A673 (cell line): ENCODE data around the gene HMCN2. TPM values are rescaled to one million over a fixed set of nuclear protein-coding genes. Genes with fewer than 3 reads are reported as not detected.

ENCODE experiments used
- BruUV-seq: library from RNA; stranded (reverse); fragments of 400-500 nt; replicated peaks from 2 replicates; lab custom pipeline; 2021; lab: Mats Ljungman, UMichigan
- CTCF ChIA-PET: fragments of 300-600 bp; sonication (Branson Sonifier 250); formaldehyde crosslinking; loops from one replicate; lab custom pipeline; 2022; ENCODE audit warnings: antibody characterized with exemption; lab: Charles Lee
- POLR2A ChIA-PET: fragments of 300-600 bp; sonication (Branson Sonifier 250); formaldehyde crosslinking; loops from one replicate; lab custom pipeline; 2022; ENCODE audit warnings: antibody characterized with exemption; ENCODE audit not compliant: low non-redundant PET; lab: Charles Lee
- DNase-seq: peaks from one replicate; pipeline ENCODE4 v3.0.0-alpha.2; 2015; ENCODE audit warnings: low spot score
- H3K27ac ChIP-seq: fragments of 200-600 bp; sonication (generic); 2 replicates; pipeline ENCODE4 v1.5.1; 2016; ENCODE audit warnings: mixed run types, low read depth, mild to moderate bottlenecking, mixed read lengths, antibody characterized with exemption, low read length; ENCODE audit not compliant: poor library complexity, severe bottlenecking
- H3K27me3 ChIP-seq: fragments of 200-600 bp; sonication (generic); replicated peaks from 2 replicates; pipeline ENCODE4 v1.6.1; 2017; ENCODE audit warnings: mixed run types, low read depth, mild to moderate bottlenecking, mixed read lengths, antibody characterized with exemption, low read length; ENCODE audit not compliant: insufficient read depth, poor library complexity
- H3K36me3 ChIP-seq: fragments of 200-600 bp; sonication (generic); 2 replicates; pipeline ENCODE4 v1.6.1; 2016; ENCODE audit warnings: mixed run types, mild to moderate bottlenecking, mixed read lengths, antibody characterized with exemption, low read length; ENCODE audit not compliant: insufficient read depth, poor library complexity, severe bottlenecking
- H3K4me1 ChIP-seq: fragments of 200-600 bp; sonication (generic); 2 replicates; pipeline ENCODE4 v1.6.1; 2017; ENCODE audit warnings: mixed run types, mild to moderate bottlenecking, mixed read lengths, antibody characterized with exemption, low read length; ENCODE audit not compliant: insufficient read depth, poor library complexity, severe bottlenecking
- H3K4me3 ChIP-seq: fragments of 200-600 bp; sonication (generic); 2 replicates; pipeline ENCODE4 v1.5.1; 2016; ENCODE audit warnings: low read depth, mixed run types, mild to moderate bottlenecking, mixed read lengths, low read length; ENCODE audit not compliant: poor library complexity, severe bottlenecking
- H3K9me3 ChIP-seq: fragments of 200-600 bp; sonication (generic); 2 replicates; pipeline ENCODE4 v1.6.1; 2016; ENCODE audit warnings: mixed run types, low read depth, mild to moderate bottlenecking, mixed read lengths, antibody characterized with exemption, low read length; ENCODE audit not compliant: poor library complexity, severe bottlenecking
- EZH2 ChIP-seq: fragments of 200-600 bp; sonication (generic); IDR thresholded peaks from 2 replicates; pipeline ENCODE4 v1.6.1; 2017; ENCODE audit warnings: borderline replicate concordance, low read depth, mild to moderate bottlenecking, mixed read lengths, antibody characterized with exemption, low read length; ENCODE audit not compliant: poor library complexity, severe bottlenecking
- intact Hi-C: fragments of 100-400 bp; cut with micrococcal nuclease; formaldehyde crosslinking; loops from one replicate; pipeline ENCODE4 v1.10.0; 2022; ENCODE audit not compliant: unreplicated experiment
- total RNA-seq: library from RNA; stranded (reverse); gene quantifications from 2 replicates; pipeline ENCODE4 v1.2.3, GENCODE V29; 2021
- TF ChIP-seq, protein P1 (sequence below): fragments of 300-800, 200-600 bp; sonication (generic); conservative IDR thresholded peaks from 2 replicates; pipeline ENCODE4 v1.5.1; 2017; ENCODE audit warnings: low read depth, mild to moderate bottlenecking, antibody characterized with exemption, low read length, moderate library complexity, mixed read lengths

The HMCN2 gene
- total RNA-seq, 1 experiment from 2014 or later, result 0.28 TPM

DNA sequence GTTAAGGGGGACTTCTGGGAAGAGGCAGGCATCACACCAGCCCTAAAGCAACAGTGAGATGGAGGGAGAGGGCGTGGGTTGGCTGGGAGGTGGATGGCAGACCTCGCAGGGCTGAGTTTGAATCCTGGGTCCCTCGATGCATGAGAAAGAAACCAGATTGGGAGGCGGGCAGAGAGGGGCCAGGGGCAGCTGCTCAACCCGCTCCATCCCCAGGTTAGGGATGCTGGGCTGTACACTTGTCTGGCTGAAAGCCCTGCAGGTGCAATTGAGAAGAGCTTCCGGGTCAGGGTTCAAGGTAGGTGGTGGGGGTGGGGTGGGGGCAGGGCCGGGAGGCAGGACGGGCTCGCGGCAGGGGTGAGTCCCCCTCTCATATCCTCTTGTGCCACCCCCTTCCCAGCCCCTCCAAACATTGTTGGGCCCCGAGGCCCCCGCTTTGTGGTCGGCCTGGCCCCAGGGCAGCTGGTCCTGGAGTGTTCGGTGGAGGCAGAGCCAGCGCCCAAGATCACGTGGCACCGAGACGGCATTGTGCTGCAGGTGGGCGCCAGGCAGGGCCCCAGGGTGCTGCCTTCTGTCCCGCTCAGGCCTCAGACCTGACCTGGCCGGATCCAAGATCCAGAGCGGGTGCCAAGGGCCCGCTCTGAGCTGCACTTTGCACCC is 129.4 kb downstream of the HMCN2 start:
- Histone ChIP-seq H3K4me3 (no peak overlapping the region), H3K27ac (no peak overlapping the region), H3K36me3 (no peaks in the 10 kb centered on the region), H3K27me3 (no peaks in the 10 kb centered on the region), H3K9me3 (no peaks in the 10 kb centered on the region), H3K4me1 (no peaks in the 10 kb centered on the region)
- intact Hi-C loops, result no loop called here
- POLR2A ChIA-PET, result no interaction called here
- CTCF ChIA-PET, result interaction anchor here (0.5 kb wide), 1 partner anchor 578 kb away, joined by 11 read pairs; no protein-coding TSS in a partner anchor
- BruUV-seq, result no TSS peak
- TF ChIP-seq, protein P1, sequence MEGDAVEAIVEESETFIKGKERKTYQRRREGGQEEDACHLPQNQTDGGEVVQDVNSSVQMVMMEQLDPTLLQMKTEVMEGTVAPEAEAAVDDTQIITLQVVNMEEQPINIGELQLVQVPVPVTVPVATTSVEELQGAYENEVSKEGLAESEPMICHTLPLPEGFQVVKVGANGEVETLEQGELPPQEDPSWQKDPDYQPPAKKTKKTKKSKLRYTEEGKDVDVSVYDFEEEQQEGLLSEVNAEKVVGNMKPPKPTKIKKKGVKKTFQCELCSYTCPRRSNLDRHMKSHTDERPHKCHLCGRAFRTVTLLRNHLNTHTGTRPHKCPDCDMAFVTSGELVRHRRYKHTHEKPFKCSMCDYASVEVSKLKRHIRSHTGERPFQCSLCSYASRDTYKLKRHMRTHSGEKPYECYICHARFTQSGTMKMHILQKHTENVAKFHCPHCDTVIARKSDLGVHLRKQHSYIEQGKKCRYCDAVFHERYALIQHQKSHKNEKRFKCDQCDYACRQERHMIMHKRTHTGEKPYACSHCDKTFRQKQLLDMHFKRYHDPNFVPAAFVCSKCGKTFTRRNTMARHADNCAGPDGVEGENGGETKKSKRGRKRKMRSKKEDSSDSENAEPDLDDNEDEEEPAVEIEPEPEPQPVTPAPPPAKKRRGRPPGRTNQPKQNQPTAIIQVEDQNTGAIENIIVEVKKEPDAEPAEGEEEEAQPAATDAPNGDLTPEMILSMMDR, result no peak
- TF ChIP-seq EZH2, result no peak
- DNase-seq, result no peak

GRCh38 chr9:130395810-130396435 is 130.4 kb downstream of the HMCN2 start:
- BruUV-seq, result no TSS peak
- Histone ChIP-seq H3K4me3 (no peak overlapping the region), H3K27me3 (no peaks in the 10 kb centered on the region), H3K27ac (no peak overlapping the region), H3K9me3 (no peaks in the 10 kb centered on the region), H3K4me1 (no peaks in the 10 kb centered on the region), H3K36me3 (no peaks in the 10 kb centered on the region)
- TF ChIP-seq EZH2, result no peak
- TF ChIP-seq, protein P1, result no peak
- intact Hi-C loops, result no loop called here
- DNase-seq, result no peak
- CTCF ChIA-PET, result interaction anchor here (0.5 kb wide), 1 partner anchor 579 kb away, joined by 11 read pairs; no protein-coding TSS in a partner anchor
- POLR2A ChIA-PET, result no interaction called here

- no TSS peak for BruUV-seq
- intact Hi-C loops, result no loop called here
- ChIA-PET POLR2A (no interaction called here), CTCF (no interaction called here)
- DNase-seq, result no peak
- H3K27me3 ChIP-seq, result no peaks in the 10 kb centered on the region
- H3K4me1 ChIP-seq, result no peaks in the 10 kb centered on the region
- no peaks in the 10 kb centered on the region for H3K9me3 ChIP-seq
- H3K4me3 ChIP-seq, result no peak overlapping the region
- no peak overlapping the region for H3K27ac ChIP-seq
- no peaks in the 10 kb centered on the region for H3K36me3 ChIP-seq
- TF ChIP-seq, protein P1, result no peak
- no peak for TF ChIP-seq EZH2
Observed at GRCh38 chr9:130396581-130396980, 131.0 kb downstream of the HMCN2 start.
